Naive B cell (primary cell): Measurements from ENCODE around the gene PSMB9. TPM values are rescaled to one million over a fixed set of nuclear protein-coding genes. Genes with fewer than 3 reads are reported as not detected.

ENCODE experiments used
- ATAC-seq, 2 donors: fragments of 150-1000 bp; cut with Tn5 transposase; 2 replicates each; pipeline ENCODE4 v1.10.0; 2021; ENCODE audit warnings: low read depth in 2 of 2, mild to moderate bottlenecking in 2 of 2, moderate library complexity in 2 of 2
- DNase-seq: peaks from one replicate; pipeline ENCODE4 v3.0.0; 2022
- H3K27ac Mint-ChIP-seq, 6 donors: one replicate each; pipeline ENCODE4 v1.8.0; 2020 to 2022; ENCODE audit warnings: mild to moderate bottlenecking in 6 of 6, mixed read lengths in 6 of 6, moderate library complexity in 5 of 6, inconsistent platforms in 2 of 6
- H3K27me3 Mint-ChIP-seq, 3 donors: one replicate each; pipeline ENCODE4 v1.8.0; 2021 to 2022; ENCODE audit warnings: mixed read lengths in 3 of 3, mild to moderate bottlenecking in 1 of 3
- H3K36me3 Mint-ChIP-seq, 2 donors: one replicate each; pipeline ENCODE4 v1.8.0; 2020 to 2022; ENCODE audit warnings: mixed read lengths in 2 of 2, inconsistent platforms in 1 of 2, mild to moderate bottlenecking in 1 of 2
- H3K4me1 Mint-ChIP-seq, 3 donors: one replicate each; pipeline ENCODE4 v1.8.0; 2020 to 2022; ENCODE audit warnings: mixed read lengths in 3 of 3, inconsistent platforms in 1 of 3, mild to moderate bottlenecking in 1 of 3, moderate library complexity in 1 of 3
- H3K4me3 Mint-ChIP-seq, 8 donors: one replicate each; pipeline ENCODE4 v1.8.0; 2020 to 2022; ENCODE audit warnings: mild to moderate bottlenecking in 8 of 8, mixed read lengths in 8 of 8, moderate library complexity in 8 of 8, inconsistent platforms in 2 of 8
- H3K9me3 Mint-ChIP-seq, 7 donors: one replicate each; pipeline ENCODE4 v1.8.0; 2020 to 2022; ENCODE audit warnings: mixed read lengths in 7 of 7, mild to moderate bottlenecking in 5 of 7, inconsistent platforms in 2 of 7, moderate library complexity in 1 of 7
- polyA plus RNA-seq, 6 donors: library from polyadenylated mRNA; unstranded; fragments of 300-500 nt; fragmentation: Illumina TruSeq; gene quantifications; one replicate each; pipeline ENCODE4 v1.2.3, GENCODE V29; 2021; ENCODE audit warnings: low read depth in 6 of 6

The PSMB9 gene
- polyA plus RNA-seq, 6 donors from 2014 or later = 347 to 677 (median 445) TPM

DNA sequence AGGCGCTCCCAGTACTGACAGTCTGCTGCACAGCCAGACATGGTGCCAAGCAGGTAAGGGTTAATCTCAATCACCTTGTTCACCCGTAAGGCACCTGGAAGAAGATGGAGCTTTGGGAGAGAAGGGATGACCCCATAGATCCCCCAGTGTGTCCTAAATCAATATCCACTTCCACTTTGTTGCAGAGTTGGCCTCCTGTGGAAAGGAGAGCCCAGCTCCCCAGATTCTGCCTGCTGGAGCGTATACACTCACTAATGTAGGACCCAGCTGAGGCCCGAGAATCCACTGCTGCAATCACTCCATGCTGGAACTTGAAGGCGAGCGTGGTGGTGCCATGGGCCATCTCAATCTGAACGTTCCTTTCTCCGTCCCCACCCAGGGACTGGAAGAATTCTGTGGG lies 11.3 kb upstream of the PSMB9 start:
- DNase-seq (no peak), ATAC-seq (no peak)

DNA sequence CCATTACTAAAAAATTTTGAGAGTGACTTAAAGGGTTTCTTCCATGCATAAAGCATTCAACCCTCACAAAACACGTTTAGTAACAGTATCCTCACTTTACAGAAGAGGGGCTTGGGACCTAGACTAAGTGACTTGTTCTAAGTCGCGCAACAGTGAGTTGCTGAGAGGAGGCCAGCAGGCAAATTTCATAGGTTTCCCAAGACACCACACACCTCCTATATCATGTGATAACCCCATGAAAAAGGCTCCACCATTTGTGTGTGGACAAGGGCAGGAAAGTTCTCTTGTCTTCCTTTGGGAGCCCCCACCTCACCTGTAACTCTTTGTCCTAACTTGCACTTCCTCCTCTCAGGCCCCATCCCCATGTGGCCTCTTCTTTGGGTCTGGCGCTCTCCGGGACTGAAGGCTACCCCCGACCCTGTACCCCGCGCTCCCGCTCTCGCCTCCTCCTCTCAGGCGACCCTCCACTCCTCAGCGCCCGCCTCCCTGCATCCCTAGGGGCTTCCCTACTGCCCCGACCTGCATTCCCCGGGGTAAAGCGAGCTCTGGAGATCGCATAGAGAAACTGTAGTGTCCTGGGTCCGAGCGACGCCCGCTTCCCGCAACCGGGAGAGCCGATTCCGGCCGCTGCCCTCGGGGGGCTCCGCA lies 10.5 kb upstream of the PSMB9 start:
- no peak for DNase-seq

More for the DNA sequence above, 11.3 kb upstream of the PSMB9 start:
- Mint-ChIP-seq H3K27me3 (no peaks in the 10 kb centered on the region), H3K36me3 (peaks cover 46 to 55% of the 10 kb centered on the region in 2 donors), H3K9me3 (peaks cover 0 to 1% (median 0%) of the 10 kb centered on the region in 7 donors), H3K27ac (peak overlapping the region in 5 of 6 donors; percentile 72 to 100 (median 100)), H3K4me3 (peak overlapping the region; percentile 97 to 100 (median 99)), H3K4me1 (peaks cover 69 to 75% (median 74%) of the 10 kb centered on the region in 3 donors)

DNA sequence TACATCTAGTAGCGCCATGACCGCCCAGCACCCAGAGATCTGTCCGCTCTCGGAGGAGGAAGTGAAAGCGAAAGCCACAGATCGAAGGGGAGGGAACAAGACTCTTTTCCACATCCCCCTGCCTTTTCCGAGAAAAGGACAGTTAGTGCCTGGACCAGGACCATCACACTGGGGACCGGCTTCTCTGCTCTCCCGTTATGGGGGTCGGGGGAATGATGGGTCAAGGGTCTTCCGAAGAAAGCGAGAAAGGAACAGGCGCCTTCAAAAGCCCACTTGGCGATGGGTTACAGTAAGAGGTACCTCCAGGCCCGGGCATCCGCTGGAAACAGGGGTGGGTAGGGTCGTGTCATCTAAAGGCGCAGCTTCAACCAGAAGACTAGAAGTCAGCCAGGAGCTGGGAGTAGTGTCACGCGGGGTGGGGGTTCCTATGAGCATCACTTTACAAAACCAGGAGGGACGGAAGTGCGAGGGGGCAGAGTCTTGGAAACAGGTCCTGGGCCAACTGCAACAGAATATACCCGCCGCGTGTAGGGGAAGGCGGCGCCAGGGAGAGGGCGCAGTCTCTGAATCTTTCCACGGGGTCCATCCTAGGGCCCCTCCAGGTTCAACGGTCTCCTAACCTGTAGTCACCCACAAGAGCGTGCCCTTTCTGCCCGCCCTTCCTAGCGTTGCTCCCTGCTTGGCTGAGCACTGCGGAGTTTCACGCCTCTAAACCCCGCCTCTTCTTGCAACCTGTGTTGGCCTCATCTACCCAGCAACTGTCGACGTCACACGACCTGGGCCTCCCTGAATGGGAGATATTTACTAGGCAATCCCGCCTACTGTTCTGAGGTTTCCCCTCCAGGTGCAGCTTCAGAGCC lies 9.8 kb upstream of the PSMB9 start, which contains the start of gene PSMB8:
TSS of gene PSMB8 (minus strand) at position 69 of the 860 bp plus-strand sequence. CDS start at position 18, 51 bp downstream.
- Mint-ChIP-seq H3K36me3 (peaks cover 56 to 70% of the 10 kb centered on the region in 2 donors), H3K27me3 (no peaks in the 10 kb centered on the region), H3K4me1 (peaks cover 83 to 84% (median 84%) of the 10 kb centered on the region in 3 donors), H3K9me3 (peaks cover 0 to 8% (median 0%) of the 10 kb centered on the region in 7 donors), H3K27ac (peak within 1 kb of the TSS; percentile 100), H3K4me3 (peak within 1 kb of the TSS; percentile 97 to 100 (median 99))
- DNase-seq (peak; percentile 98), ATAC-seq (peak; percentile 83)

More for the DNA sequence above, 10.5 kb upstream of the PSMB9 start:
- Mint-ChIP-seq H3K9me3 (peaks cover 0 to 8% (median 0%) of the 10 kb centered on the region in 7 donors), H3K36me3 (peaks cover 53 to 63% of the 10 kb centered on the region in 2 donors), H3K27ac (peak overlapping the region; percentile 100), H3K4me1 (peaks cover 75 to 81% (median 81%) of the 10 kb centered on the region in 3 donors), H3K4me3 (peak overlapping the region; percentile 97 to 100 (median 99)), H3K27me3 (no peaks in the 10 kb centered on the region)
- no peak for ATAC-seq

DNA sequence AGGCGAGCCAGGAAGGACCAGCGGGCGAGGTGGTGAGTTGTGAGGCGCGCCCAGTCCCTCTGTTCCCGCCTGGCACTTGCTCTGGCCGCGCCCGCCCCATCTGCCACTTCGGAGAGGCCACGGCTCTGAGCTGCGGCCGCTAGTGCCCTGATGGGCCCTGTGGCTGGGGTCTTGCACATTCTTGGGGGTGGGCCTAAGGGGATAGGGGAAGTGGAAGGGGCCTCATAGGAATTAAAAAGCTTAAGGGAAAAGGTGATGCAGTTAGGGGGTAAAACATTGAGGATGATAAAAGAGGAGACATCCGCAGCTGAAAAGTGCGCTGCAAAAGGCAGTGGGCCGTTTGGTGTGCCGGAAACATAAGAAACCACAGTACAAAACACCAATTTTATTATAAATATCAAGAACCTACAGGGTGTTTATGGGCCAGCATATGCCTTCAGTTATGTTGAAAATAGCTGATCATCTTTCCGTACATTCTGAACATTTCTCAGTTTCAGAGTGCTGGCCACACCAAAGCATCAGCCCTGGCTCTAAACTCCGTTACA lies 9.1 kb upstream of the PSMB9 start:
- ATAC-seq (peak in 1 of 2 donors; percentile 3), DNase-seq (no peak)
- peaks cover 0 to 8% (median 0%) of the 10 kb centered on the region in 7 donors for H3K9me3 Mint-ChIP-seq
- H3K36me3 Mint-ChIP-seq = peaks cover 56 to 72% of the 10 kb centered on the region in 2 donors
- H3K27ac Mint-ChIP-seq = peak overlapping the region; percentile 100
- H3K27me3 Mint-ChIP-seq = no peaks in the 10 kb centered on the region
- peaks cover 84 to 87% (median 86%) of the 10 kb centered on the region in 3 donors for H3K4me1 Mint-ChIP-seq
- H3K4me3 Mint-ChIP-seq = peak overlapping the region; percentile 97 to 100 (median 99)

DNA sequence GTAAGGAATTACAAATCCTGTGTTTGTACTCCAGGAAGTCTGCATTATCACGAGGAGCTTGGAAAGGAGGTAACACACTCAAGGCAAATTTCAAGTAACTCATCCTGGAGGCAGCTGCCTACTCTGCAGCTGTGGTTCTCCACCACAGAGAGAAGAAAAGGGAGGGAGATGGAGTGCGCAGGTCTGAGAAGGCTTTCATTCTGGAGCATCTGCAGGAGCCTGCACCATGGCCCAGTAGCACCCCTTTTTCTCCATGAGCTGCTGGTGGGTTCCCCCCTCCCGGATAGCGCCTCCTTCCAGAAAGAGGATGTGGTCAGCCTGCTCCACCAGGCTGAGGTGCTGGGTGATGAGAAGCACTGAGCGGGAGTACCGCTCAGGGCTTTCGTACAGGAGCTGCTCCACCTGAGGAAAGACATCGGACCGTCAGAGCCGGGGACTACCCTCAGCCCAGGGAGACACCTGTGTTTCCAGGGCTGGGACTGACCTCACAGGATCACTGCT lies 8.6 kb upstream of the PSMB9 start:
- Mint-ChIP-seq H3K27me3 (no peaks in the 10 kb centered on the region), H3K36me3 (peaks cover 59 to 72% of the 10 kb centered on the region in 2 donors), H3K27ac (peak overlapping the region; percentile 100), H3K4me3 (peak overlapping the region; percentile 97 to 100 (median 99)), H3K9me3 (peaks cover 0 to 8% (median 0%) of the 10 kb centered on the region in 7 donors), H3K4me1 (peaks cover 84 to 87% (median 86%) of the 10 kb centered on the region in 3 donors)
- DNase-seq = peak; percentile 37
- no peak for ATAC-seq

DNA sequence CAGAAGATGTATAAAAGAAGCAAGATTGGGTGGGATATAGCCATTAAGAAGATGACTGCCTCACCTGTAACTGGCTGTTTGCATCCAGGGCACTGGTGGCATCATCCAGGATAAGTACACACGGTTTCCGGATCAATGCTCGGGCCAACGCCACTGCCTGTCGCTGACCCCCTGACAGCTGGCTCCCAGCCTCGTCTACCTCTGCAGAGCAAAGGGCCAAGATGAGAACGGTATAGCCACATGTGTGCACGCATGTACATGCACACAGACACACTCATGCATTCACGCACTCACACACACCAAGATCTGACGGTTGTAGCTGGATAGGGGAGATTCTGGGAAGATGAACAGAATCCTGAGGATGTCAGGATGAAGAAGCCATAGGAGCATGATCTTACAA lies 7.0 kb upstream of the PSMB9 start:
- Mint-ChIP-seq H3K4me3 (peak overlapping the region; percentile 54 to 100 (median 98)), H3K9me3 (peaks cover 0 to 8% (median 0%) of the 10 kb centered on the region in 7 donors), H3K36me3 (peaks cover 69 to 74% of the 10 kb centered on the region in 2 donors), H3K4me1 (peaks cover 84 to 87% (median 86%) of the 10 kb centered on the region in 3 donors), H3K27ac (peak overlapping the region in 4 of 6 donors; percentile 42 to 100 (median 81)), H3K27me3 (no peaks in the 10 kb centered on the region)
- DNase-seq (no peak), ATAC-seq (no peak)

DNA sequence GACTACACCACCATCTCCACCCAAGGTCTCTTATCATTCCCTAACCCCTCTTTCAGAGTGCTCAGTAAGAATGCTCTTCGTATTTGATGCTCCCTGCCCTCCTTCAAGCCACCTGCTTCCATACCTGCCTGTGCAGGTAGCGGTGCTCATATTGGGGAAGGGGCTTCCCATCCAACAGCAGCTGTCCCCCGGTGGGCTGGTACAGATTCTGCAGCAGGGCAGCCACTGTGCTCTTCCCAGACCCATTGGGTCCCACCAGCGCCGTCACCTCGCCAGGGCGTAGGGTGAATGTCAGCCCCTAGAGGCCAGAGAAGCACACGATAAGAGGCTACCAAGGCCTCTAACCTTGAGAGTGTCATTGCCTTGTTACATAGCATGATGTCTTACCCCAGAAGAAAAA lies 6.2 kb upstream of the PSMB9 start:
- DNase-seq (no peak), ATAC-seq (no peak)
- Mint-ChIP-seq H3K27ac (peak overlapping the region; percentile 31 to 100 (median 81)), H3K27me3 (no peaks in the 10 kb centered on the region), H3K36me3 (peaks cover 65 to 75% of the 10 kb centered on the region in 2 donors), H3K9me3 (peaks cover 0 to 8% (median 0%) of the 10 kb centered on the region in 7 donors), H3K4me1 (peaks cover 84 to 88% (median 87%) of the 10 kb centered on the region in 3 donors), H3K4me3 (peak overlapping the region; percentile 44 to 100 (median 98))

DNA sequence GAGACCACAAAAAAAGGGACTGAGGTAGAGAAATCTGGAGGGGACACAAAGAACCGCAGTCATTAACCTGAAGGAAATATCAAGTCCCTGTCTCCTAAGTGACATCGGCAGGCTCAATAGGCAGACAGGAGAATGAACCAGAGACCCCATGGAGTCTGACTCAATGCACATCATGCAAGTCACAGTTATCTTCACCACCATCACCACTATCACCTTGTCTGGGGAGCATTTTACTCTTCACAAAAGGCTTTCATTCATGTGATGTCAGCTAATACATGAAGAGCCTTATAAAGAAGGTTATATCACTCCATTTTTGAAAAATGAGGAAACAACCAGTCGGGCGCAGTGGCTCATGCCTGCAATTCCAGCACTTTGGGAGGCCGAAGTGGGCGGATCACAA lies 4.9 kb upstream of the PSMB9 start:
- H3K36me3 Mint-ChIP-seq = peaks cover 60 to 68% of the 10 kb centered on the region in 2 donors
- no peak for ATAC-seq

DNA sequence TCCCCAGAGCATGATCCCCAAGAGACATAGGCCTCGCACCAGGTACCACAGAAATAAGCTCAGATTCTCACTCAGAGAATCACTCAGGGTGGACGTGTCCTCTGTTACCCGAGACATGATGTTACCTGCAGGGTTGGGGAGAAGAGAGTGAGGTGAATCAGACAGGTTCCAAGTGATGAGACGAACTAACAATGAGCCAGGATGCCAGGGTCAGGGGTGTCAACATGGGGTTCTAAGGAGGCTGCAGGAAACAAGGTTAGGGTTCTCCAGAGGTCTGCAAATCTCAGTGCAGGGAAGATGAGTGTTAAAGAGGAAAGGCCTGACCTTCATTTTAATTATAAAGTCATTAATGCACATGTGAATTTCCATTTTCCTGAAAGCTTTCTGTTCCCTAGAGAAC lies 3.0 kb upstream of the PSMB9 start:
- Mint-ChIP-seq H3K4me1 (peaks cover 74 to 86% (median 84%) of the 10 kb centered on the region in 3 donors), H3K27ac (peak overlapping the region in 3 of 6 donors; percentile 12 to 100 (median 97)), H3K4me3 (peak overlapping the region in 7 of 8 donors; percentile 55 to 100 (median 96)), H3K36me3 (peaks cover 45 to 64% of the 10 kb centered on the region in 2 donors), H3K27me3 (no peaks in the 10 kb centered on the region), H3K9me3 (peaks cover 0 to 8% (median 0%) of the 10 kb centered on the region in 7 donors)
- no peak for ATAC-seq
- no peak for DNase-seq

More for the DNA sequence above, 4.9 kb upstream of the PSMB9 start:
- Mint-ChIP-seq H3K4me1 (peaks cover 78 to 81% (median 79%) of the 10 kb centered on the region in 3 donors), H3K27ac (peak overlapping the region in 3 of 6 donors; percentile 60 to 100 (median 79)), H3K4me3 (peak overlapping the region in 3 of 8 donors; percentile 8 to 99 (median 15)), H3K27me3 (no peaks in the 10 kb centered on the region), H3K9me3 (peaks cover 0 to 8% (median 0%) of the 10 kb centered on the region in 7 donors)
- no peak for DNase-seq

DNA sequence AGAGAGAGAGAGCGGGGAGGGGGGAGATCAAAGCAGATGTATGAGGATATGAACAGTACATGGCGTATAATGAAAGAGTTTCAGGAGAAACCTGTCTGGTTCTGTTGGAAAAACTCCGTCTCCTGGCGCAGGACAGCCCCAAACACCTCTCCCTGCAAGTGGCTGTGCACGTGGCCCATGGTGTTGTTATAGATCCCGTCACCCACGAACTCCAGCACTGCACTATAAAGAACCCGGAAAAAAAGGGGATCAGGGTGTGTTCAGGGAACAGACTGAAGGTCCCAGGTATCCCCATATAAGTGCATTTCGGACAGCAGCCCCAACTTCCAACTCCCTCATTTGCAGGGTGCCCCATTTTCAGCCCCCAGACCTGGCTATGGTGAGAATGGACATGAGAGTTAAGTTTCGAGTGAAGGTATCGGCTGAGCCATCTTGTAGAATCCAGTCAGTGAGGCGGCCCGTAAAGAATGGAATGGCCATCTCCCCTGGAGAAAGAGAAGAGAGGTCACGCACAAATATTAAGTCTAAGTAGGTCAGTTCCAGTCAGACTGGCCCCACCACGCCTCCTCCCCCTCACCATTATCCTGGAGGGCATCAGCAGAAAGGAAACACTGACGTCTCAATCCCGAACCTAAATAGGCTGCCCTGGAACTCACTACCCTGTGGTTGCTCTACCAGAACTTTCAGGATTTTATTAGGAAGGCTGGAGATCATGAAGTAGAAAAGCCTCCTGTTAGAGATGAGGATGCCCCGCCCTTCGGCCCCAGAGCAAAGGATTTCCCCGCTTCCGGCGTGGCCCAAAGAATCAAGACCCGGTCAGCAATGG lies 1.8 kb upstream of the PSMB9 start:
- peaks cover 70 to 80% (median 80%) of the 10 kb centered on the region in 3 donors for H3K4me1 Mint-ChIP-seq
- H3K4me3 Mint-ChIP-seq = peak overlapping the region; percentile 93 to 100 (median 100)
- no peak for DNase-seq
- H3K27me3 Mint-ChIP-seq = no peaks in the 10 kb centered on the region
- no peak for ATAC-seq
- peaks cover 0 to 8% (median 0%) of the 10 kb centered on the region in 7 donors for H3K9me3 Mint-ChIP-seq
- peaks cover 42 to 60% of the 10 kb centered on the region in 2 donors for H3K36me3 Mint-ChIP-seq
- peak overlapping the region; percentile 95 to 100 (median 98) for H3K27ac Mint-ChIP-seq

DNA sequence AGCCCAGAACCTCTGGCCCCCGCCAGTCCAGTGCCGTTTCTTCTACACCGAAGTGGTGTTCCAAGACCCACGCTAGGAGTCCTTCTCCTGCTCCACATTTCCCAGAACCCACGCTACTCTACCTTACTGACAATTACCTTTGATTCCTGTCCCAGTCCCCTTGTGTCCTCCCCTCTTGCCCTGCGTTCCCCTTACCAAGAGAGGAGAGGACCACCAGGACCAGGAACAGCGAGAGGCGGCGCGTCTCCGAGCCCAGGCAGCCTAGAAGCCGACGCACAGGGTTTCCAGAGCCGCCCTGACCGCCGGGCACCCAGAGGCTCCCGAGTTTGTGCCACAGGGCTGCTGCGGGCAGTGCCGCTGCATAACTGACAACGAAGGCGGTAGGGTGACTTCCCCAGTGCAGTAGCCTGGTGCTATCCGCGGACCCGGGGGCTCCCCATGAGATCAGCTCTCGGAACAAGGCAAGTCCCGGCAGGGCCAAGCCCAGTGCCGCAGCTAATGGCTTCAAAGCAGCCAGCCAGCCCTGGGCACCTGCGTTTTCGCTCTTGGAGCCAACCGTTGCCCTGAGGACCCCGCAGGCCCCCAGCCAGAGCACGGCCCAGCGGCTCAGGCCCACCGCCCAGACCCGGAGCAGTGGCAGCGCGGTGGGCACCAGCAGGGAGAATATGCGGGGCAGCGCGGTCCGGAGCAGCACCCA lies 1.0 kb upstream of the PSMB9 start:
- Mint-ChIP-seq H3K4me3 (peak overlapping the region; percentile 93 to 100 (median 100)), H3K9me3 (peaks cover 0 to 4% (median 0%) of the 10 kb centered on the region in 7 donors), H3K27me3 (no peaks in the 10 kb centered on the region), H3K36me3 (peaks cover 38 to 60% of the 10 kb centered on the region in 2 donors), H3K27ac (peak overlapping the region; percentile 95 to 100 (median 98)), H3K4me1 (peaks cover 68 to 80% (median 80%) of the 10 kb centered on the region in 3 donors)
- DNase-seq (peak; percentile 57), ATAC-seq (peak; percentile 44 to 55)
